K562 (cell line): Measurements from ENCODE around the gene SMAD7. TPM values are rescaled to one million over a fixed set of nuclear protein-coding genes. Genes with fewer than 3 reads are reported as not detected.
A peak's percentile ranks its signal among the peaks of the same experiment; 100 is the strongest.

Experiments
- ATAC-seq: fragments of 200-7000 bp; cut with Tn5 transposase; 3 replicates; pipeline ENCODE4 v1.9.1; 2020; ENCODE audit warnings: moderate library complexity
- BruUV-seq: library from RNA; stranded (reverse); fragments of 400-500 nt; replicated peaks from 2 replicates; lab custom pipeline; 2021; lab: Mats Ljungman, UMichigan
- CTCF ChIA-PET: fragments of 300-600 bp; formaldehyde crosslinking; extraction: SDS; loops from one replicate; lab custom pipeline; 2021; ENCODE audit warnings: low intra/inter-chr PET ratio; lab: Yijun Ruan, JAX
- POLR2A ChIA-PET: fragments of 300-600, 350-650 bp; sonication (Branson Sonifier 250); formaldehyde crosslinking; extraction: SDS; loops from one replicate; lab custom pipeline; 2021; ENCODE audit warnings: antibody characterized with exemption, inconsistent platforms; lab: Yijun Ruan, JAX
- DNase-seq, 4 experiments: peaks; one replicate each; pipeline versions ENCODE4 v3.0.0 to v3.0.0-alpha.2; 2011 to 2018; ENCODE audit warnings: low spot score in 3 of 4, mixed read lengths in 3 of 4; ENCODE audit errors: extremely low read depth in 1 of 4
- FAIRE-seq: peaks from 2 replicates; lab custom pipeline; 2011; peaks lifted over from hg19 to GRCh38; lab: Jason Lieb, UNC
- H2AFZ ChIP-seq: 2 replicates; pipeline ENCODE4 v1.6.0; 2011; ENCODE audit warnings: low read depth, low read length, control low read depth, inconsistent platforms
- H3K27ac ChIP-seq: fragments of 200-600 bp; 3 replicates; pipeline ENCODE4 v1.8.0; 2011; ENCODE audit warnings: low read depth, mild to moderate bottlenecking, control low read depth, inconsistent platforms, low read length, moderate library complexity, mixed read lengths; ENCODE audit errors: extremely low read depth
- H3K27me3 ChIP-seq, 2 experiments: fragments of 300-600 bp in 1 of 2; 2 replicates in 1 of 2; 3 replicates in 1 of 2; pipeline versions ENCODE4 v1.6.0 to v1.8.0; 2011; ENCODE audit warnings: inconsistent platforms in 2 of 2, low read length in 2 of 2, mild to moderate bottlenecking in 1 of 2, mixed read lengths in 1 of 2, moderate library complexity in 1 of 2; ENCODE audit not compliant: control insufficient read depth in 2 of 2, insufficient read depth in 2 of 2
- H3K36me3 ChIP-seq: fragments of 300-600 bp; 3 replicates; pipeline ENCODE4 v1.8.0; 2011; ENCODE audit warnings: mild to moderate bottlenecking, low read length, inconsistent platforms; ENCODE audit not compliant: control insufficient read depth, insufficient read depth
- H3K4me1 ChIP-seq, 2 experiments: fragments of 200-600 bp in 1 of 2; replicated peaks in 1 of 2; 2 replicates in 1 of 2; 3 replicates in 1 of 2; pipeline versions ENCODE4 v1.5.1 to v1.8.0; 2011; ENCODE audit warnings: inconsistent platforms in 2 of 2, low read length in 2 of 2, mild to moderate bottlenecking in 1 of 2, mixed read lengths in 1 of 2, moderate library complexity in 1 of 2; ENCODE audit not compliant: control insufficient read depth in 2 of 2, insufficient read depth in 2 of 2
- H3K4me2 ChIP-seq: 2 replicates; pipeline ENCODE4 v1.6.1; 2011; ENCODE audit warnings: low read length, control low read depth, inconsistent platforms, mixed read lengths; ENCODE audit not compliant: insufficient read depth
- H3K4me3 ChIP-seq: fragments of 200-600 bp; sonication (generic), shearing (Covaris generic); 2 replicates; pipeline ENCODE4 v1.5.1; 2016; ENCODE audit warnings: control low read depth, inconsistent platforms
- H3K79me2 ChIP-seq: fragments of 200-600 bp; 3 replicates; pipeline ENCODE4 v1.8.0; 2011; ENCODE audit warnings: low read length, inconsistent platforms; ENCODE audit not compliant: control insufficient read depth, insufficient read depth
- H3K9ac ChIP-seq, 2 experiments: 2 replicates each; pipeline versions ENCODE4 v1.6.0 to v1.6.1; 2011; ENCODE audit warnings: low read depth in 2 of 2, low read length in 2 of 2, control low read depth in 1 of 2, inconsistent platforms in 1 of 2, mild to moderate bottlenecking in 1 of 2, mixed read lengths in 1 of 2; ENCODE audit not compliant: insufficient read depth in 1 of 2
- H3K9me1 ChIP-seq: one replicate; pipeline ENCODE4 v1.6.0; 2011; ENCODE audit warnings: inconsistent platforms, mild to moderate bottlenecking, low read length, moderate library complexity; ENCODE audit not compliant: control insufficient read depth, insufficient read depth
- H3K9me3 ChIP-seq: replicated peaks from 2 replicates; pipeline ENCODE4 v1.5.1; 2011; ENCODE audit warnings: low read depth, low read length, inconsistent platforms; ENCODE audit not compliant: control insufficient read depth, insufficient read depth
- H4K20me1 ChIP-seq: replicated peaks from 2 replicates; pipeline ENCODE4 v1.6.1; 2011; ENCODE audit warnings: low read length, inconsistent platforms, mixed read lengths; ENCODE audit not compliant: control insufficient read depth, insufficient read depth
- CBFA2T3 ChIP-seq: fragments of 450-650 bp; IDR thresholded peaks from 2 replicates; pipeline ENCODE4 v1.6.1; 2017
- EGR1 ChIP-seq: fragments of 450-650 bp; conservative IDR thresholded peaks from 2 replicates; pipeline ENCODE4 v1.6.1; 2017; ENCODE audit warnings: mild to moderate bottlenecking
- FOSL1 ChIP-seq: fragments of 200-800 bp; sonication (Bioruptor generic); conservative IDR thresholded peaks from 2 replicates; pipeline ENCODE4 v1.6.1; 2016; ENCODE audit warnings: missing genetic modification characterization, missing compliant biosample characterization
- IFI16 ChIP-seq: fragments of 250-450 bp; sonication (Bioruptor Pico); IDR thresholded peaks from 2 replicates; pipeline ENCODE4 v2.1.2; 2022; ENCODE audit warnings: mild to moderate bottlenecking, inconsistent platforms
- JUN ChIP-seq, 2 experiments: sonication (generic) in 1 of 2; formaldehyde crosslinking in 1 of 2; IDR thresholded peaks; 2 replicates each; pipeline versions ENCODE4 v1.6.1 to v1.8.0; 2012 to 2022; ENCODE audit warnings: borderline replicate concordance in 2 of 2, mild to moderate bottlenecking in 2 of 2, improper control_type of control experiment in 1 of 2, low read depth in 1 of 2, low read length in 1 of 2, missing genetic modification reagents in 1 of 2
- JUND ChIP-seq, 2 experiments: IDR thresholded peaks; 2 replicates in 1 of 2; 3 replicates in 1 of 2; pipeline ENCODE4 v1.6.1; 2011; ENCODE audit warnings: borderline replicate concordance in 2 of 2, low read depth in 2 of 2, low read length in 2 of 2, improper control_type of control experiment in 1 of 2, missing biosample characterization in 1 of 2, missing genetic modification characterization in 1 of 2, missing genetic modification reagents in 1 of 2
- MAZ ChIP-seq, 2 experiments: fragments of 450-650 bp in 1 of 2; sonication (generic) in 1 of 2; formaldehyde crosslinking; IDR thresholded peaks in 1 of 2; conservative IDR thresholded peaks in 1 of 2; 2 replicates each; pipeline versions ENCODE4 v1.4.0 to v1.5.0; 2020; ENCODE audit warnings: mild to moderate bottlenecking in 1 of 2, missing genetic modification reagents in 1 of 2
- NFIX ChIP-seq: fragments of 250-450 bp; sonication (Bioruptor Pico); IDR thresholded peaks from 2 replicates; pipeline ENCODE4 v1.4.0; 2020; ENCODE audit warnings: low read depth, mild to moderate bottlenecking, moderate library complexity
- ZFP30 ChIP-seq: fragments of 250-450 bp; sonication (Bioruptor Pico); IDR thresholded peaks from 2 replicates; pipeline ENCODE4 v1.8.0; 2022; ENCODE audit warnings: moderate library complexity, mild to moderate bottlenecking, inconsistent platforms, borderline replicate concordance
- ZKSCAN3 ChIP-seq: fragments of 250-450 bp; sonication (Bioruptor Pico); IDR thresholded peaks from 2 replicates; pipeline ENCODE4 v1.4.0; 2020
- WGBS: fragments of 100-300 bp; shearing (Covaris generic); methylation state at CpG from one replicate; pipeline ENCODE4 v1.1.6; 2016; ENCODE audit warnings: low coverage, mixed read lengths; ENCODE audit not compliant: insufficient coverage; ENCODE audit errors: missing lambda C conversion rate; 5-methylcytosine and 5-hydroxymethylcytosine counted together
- in situ Hi-C: fragments of 300-500 bp; cut with MboI; formaldehyde crosslinking; loops from 4 replicates; pipeline ENCODE4 v1.15.0; 2018; ENCODE audit warnings: inconsistent platforms, mixed read lengths
- intact Hi-C: fragments of 100-400 bp; cut with micrococcal nuclease; formaldehyde crosslinking; loops from 2 replicates; pipeline ENCODE4 v1.14.2; 2022
- polyA plus RNA-seq, 8 experiments: library from polyadenylated mRNA; depleted of rRNA in 4 of 8; stranded (reverse) in 5 of 8; unstranded in 3 of 8; fragments of >200 nt; fragmentation: Nextera tagmentation in 2 of 8; fragmentation: Illumina TruSeq in 1 of 8; extraction: Ambion mirVana in 2 of 8; extraction: Trizol in 1 of 8; gene quantifications; 2 replicates each; pipeline versions ENCODE4 v1.2.1 to v1.2.3, GENCODE V29; 2011 to 2014; ENCODE audit warnings: inconsistent platforms in 1 of 8, missing spikeins in 1 of 8
- total RNA-seq, 7 experiments: library from RNA; depleted of rRNA in 6 of 7; stranded (reverse); fragments of >200 nt in 6 of 7; fragmentation: Illumina TruSeq in 2 of 7; extraction: Trizol in 2 of 7; gene quantifications; 2 replicates each; pipeline versions ENCODE4 v1.2.1 to v1.2.3, GENCODE V29; 2011 to 2021; ENCODE audit warnings: low replicate concordance in 1 of 7
- TF ChIP-seq, protein P1 (sequence below), 2 experiments: fragments of 450-650 bp in 1 of 2; sonication (generic) in 1 of 2; formaldehyde crosslinking in 1 of 2; IDR thresholded peaks in 1 of 2; conservative IDR thresholded peaks in 1 of 2; 2 replicates each; pipeline versions ENCODE4 v1.6.1 to v1.8.1; 2016 to 2023; ENCODE audit warnings: mild to moderate bottlenecking in 2 of 2, moderate library complexity in 2 of 2, inconsistent platforms in 1 of 2, missing genetic modification reagents in 1 of 2

The SMAD7 gene
- total and polyA plus RNA-seq, 9 of the 15 experiments (the other 6 are each of a cell fraction or from before 2014, with no cell fraction given) = 0.13 to 3.0 (median 1.6) TPM

DNA sequence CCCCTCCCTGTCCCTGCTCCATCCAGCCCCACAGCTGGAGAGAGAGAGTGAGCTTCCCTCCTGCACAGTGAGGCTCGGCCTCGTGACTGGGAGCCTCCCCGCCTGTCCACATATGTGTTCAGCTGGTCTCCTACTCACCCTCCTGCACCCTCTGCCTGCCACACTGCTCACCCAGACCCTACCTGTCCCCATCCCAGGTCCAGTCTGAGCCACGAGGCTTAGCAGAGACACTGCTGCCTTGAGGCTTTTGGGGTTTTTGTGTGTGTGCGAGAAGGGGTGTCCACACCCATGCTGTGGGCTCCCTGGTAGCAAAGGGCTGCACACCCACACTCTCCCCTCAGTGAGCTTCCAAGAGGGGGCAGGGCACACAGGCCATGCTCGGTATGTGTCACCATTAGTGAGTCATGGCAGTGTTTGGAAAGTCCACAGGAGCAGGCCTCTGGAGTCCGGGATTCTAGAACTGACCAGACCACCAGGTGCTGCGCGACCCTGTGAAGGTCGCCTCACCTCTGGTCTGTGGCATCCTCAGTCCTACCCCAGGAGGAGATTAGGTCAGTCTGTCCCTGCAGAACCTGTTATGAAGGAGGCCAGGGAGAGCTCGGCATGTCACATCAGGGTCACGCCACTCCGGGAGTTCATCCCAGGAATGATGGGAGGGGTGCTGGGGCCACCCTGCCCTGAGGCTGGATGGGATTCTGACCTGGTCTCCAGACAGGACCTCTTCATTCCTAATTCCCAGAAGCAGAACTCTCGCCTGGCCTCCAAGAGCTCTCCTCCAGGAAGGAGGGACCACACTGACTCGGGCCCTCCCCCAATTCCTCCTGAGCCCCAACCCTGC, 39.9 kb upstream of the SMAD7 start:
- intact Hi-C loops = no loop called here
- Histone ChIP-seq H3K79me2 (no peaks in the 10 kb centered on the region), H3K4me2 (no peak overlapping the region), H3K9me3 (no peaks in the 10 kb centered on the region), H3K4me3 (no peak overlapping the region), H3K9ac (peak overlapping the region in 1 of 2 experiments; percentile 45; a peak in 1 of 4 replicates), H3K4me1 (peaks cover 0 to 11% of the 10 kb centered on the region in 2 experiments; a peak in 2 of 5 replicates), H3K27ac (no peak overlapping the region), H3K9me1 (no peaks in the 10 kb centered on the region), H3K36me3 (no peaks in the 10 kb centered on the region), H3K27me3 (no peaks in the 10 kb centered on the region; a peak in 1 of 5 replicates), H2AFZ (no peak overlapping the region), H4K20me1 (no peaks in the 10 kb centered on the region)
- FAIRE-seq (no peak), DNase-seq (peak in 3 of 4 experiments; percentile 23 to 25 (median 23)), ATAC-seq (no peak; the same call in 2 of the 3 replicates)
- peak; percentile 44; the same call in 1 of the 2 replicates for TF ChIP-seq EGR1
- TF ChIP-seq, protein P1, sequence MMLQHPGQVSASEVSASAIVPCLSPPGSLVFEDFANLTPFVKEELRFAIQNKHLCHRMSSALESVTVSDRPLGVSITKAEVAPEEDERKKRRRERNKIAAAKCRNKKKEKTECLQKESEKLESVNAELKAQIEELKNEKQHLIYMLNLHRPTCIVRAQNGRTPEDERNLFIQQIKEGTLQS (IDR thresholded peaks at IDR 0.05) = peak; percentile 73
- TF ChIP-seq, protein P1 (CRISPR knock-in tag; conservative IDR thresholded peaks at IDR 0.05) = no peak
- peak; percentile 39; the same call in 1 of the 2 replicates for TF ChIP-seq JUND (IDR thresholded peaks at IDR 0.05; ENCODE audit: borderline replicate concordance, low read depth, low read length)
- TF ChIP-seq JUND (tag; IDR thresholded peaks at IDR 0.05; ENCODE audit: borderline replicate concordance, low read depth, low read length) = no peak
- TF ChIP-seq IFI16 (CRISPR knock-in tag) = no peak
- no peak for TF ChIP-seq ZKSCAN3
- no peak for TF ChIP-seq NFIX (CRISPR knock-in tag)
- TF ChIP-seq CBFA2T3 = 0 out of 2 replicates have a peak, but pooled peaks have one; percentile 14
- TF ChIP-seq ZFP30 (CRISPR knock-in tag) = no peak
- peak; percentile 60; the same call in 1 of the 2 replicates for TF ChIP-seq JUN (IDR thresholded peaks at IDR 0.05; ENCODE audit: borderline replicate concordance, low read depth, low read length)
- no peak for TF ChIP-seq JUN (CRISPR knock-in tag; IDR thresholded peaks at IDR 0.05; ENCODE audit: borderline replicate concordance)
- no peak for TF ChIP-seq MAZ (CRISPR knock-in tag; conservative IDR thresholded peaks at IDR 0.05 in 1 of 2, IDR thresholded peaks at IDR 0.05 in 1 of 2)
- peak; percentile 80 for TF ChIP-seq FOSL1 (tag)
- 60% methylated on average over 11 of the region's 15 CpGs for WGBS
- ChIA-PET CTCF (no interaction called here), POLR2A (interaction anchor here (1.1 kb wide), 1 partner anchor 9 kb away, joined by 3 read pairs; no protein-coding TSS in a partner anchor)
- in situ Hi-C loops = no loop called here
- BruUV-seq = no TSS peak
